Measurements from ENCODE around the gene ZNFX1.

GRCh38 chr20:49326026-49326425 lies 48.2 kb upstream of the ZNFX1 start:
- TF ChIP-seq POLR2A (IDR thresholded peaks at IDR 0.05) (no peak), CTCF (IDR thresholded peaks at IDR 0.05) (no peak)
